ENCODE results near the gene LCNL1.

Gene LCNL1

DNA sequence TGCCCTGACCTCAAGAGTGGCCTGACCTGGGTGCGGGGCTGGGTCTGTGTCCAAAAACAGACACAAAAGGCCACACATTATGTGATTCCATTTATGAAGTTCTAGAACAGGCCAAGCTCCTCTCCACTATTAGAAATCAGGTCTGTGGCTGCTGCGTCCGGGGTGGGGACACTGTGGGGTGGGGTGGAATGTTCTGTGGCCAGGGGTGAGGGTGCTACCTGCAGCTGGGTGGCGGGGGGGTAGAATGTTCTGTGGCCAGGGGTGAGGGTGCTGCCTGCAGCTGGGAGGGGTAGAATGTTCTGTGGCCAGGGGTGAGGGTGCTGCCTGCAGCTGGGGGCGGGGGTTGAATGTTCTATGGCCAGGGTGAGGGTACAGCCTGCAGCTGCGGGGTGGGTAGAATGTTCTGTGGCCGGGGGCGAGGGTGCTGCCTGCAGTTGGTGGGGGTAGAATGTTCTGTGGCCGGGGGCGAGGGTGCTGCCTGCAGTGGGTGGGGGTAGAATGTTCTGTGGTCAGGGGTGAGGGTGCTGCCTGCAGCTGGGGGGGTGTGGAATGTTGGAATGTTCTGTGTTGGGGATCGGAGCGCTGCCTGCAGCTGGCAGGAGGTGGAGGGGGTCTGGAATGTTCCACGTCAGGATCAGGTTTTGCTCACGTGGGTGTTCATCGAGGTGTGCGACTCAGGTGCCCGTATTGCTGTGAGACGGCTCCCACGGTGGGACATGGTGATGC, 22.4 kb upstream of the LCNL1 start:
- no peak for DNase-seq

DNA sequence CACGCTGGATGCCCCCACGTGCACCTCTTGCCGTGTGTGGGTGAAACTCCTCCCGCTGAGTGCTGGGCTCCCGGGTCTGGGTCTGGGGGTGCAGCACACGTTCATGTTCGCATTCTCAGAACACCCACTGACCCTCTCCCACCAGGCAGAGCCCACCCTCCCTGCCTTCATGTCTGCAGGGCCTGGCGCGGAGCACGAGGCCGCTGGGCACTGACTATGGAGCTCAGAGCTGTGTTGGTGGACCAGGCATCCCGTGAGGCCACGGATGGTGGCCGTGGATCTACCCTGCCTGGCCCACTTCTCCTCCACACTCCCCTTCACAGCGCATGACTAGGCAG, 21.9 kb upstream of the LCNL1 start:
- DNase-seq: no peak

DNA sequence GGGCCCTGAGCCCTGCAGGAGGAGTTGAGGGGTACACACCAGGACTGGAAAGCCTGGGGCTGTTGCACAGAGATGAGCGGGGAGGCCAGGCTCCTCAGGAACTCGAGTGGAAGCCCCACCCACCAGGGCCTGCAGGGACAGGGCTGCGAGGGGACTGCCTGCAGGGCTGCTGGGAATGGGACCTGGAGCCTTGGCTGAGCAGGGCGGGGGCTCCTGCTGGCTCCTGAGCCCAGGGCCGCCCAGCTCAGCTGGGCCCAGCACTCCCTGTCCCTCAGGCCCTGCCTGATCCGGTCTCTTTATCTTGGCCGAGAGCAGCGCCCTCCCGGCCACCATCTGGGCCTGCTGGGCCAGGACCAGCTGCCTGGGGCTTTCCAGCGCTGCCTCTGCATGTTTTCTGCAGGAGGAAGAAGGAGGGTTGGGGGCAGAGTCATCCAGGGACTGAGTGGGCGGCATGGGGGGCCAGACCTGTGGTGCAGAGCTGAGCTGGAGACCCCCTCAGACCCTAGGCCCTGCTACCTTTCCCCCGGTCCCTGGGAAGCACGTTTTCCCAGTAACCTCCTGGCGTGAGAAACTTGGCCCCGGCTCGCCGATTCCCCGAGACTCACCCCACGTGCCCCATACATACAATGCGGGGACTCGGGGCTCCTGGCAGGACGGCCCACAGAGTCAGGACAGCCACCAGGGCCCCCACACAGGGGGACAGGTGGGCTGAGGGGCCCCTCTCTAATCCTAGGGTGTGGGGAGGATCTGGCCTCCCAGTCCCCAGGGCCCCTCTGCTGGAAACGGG, 21.3 kb upstream of the LCNL1 start:
- no peak for DNase-seq

DNA sequence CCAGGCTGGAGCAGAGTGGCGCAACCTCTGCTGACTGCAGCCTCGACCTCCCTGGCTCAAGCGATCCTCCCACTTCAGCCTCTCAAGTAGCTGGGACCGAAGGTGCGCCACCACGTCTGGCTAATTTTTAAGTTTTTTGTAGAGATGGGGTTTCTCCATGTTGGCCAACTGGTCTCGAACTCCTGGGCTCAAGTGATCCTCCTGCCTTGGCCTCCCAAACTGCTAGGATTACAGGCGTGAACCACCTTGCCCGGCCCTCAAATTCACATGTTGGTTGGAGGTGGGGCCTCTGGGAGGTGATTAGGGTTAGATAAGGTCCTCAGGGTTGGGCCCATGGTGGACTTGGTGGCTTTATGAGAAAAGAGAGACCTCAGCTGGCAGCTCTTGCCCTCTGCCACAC, 20.6 kb upstream of the LCNL1 start:
- DNase-seq: no peak

DNA sequence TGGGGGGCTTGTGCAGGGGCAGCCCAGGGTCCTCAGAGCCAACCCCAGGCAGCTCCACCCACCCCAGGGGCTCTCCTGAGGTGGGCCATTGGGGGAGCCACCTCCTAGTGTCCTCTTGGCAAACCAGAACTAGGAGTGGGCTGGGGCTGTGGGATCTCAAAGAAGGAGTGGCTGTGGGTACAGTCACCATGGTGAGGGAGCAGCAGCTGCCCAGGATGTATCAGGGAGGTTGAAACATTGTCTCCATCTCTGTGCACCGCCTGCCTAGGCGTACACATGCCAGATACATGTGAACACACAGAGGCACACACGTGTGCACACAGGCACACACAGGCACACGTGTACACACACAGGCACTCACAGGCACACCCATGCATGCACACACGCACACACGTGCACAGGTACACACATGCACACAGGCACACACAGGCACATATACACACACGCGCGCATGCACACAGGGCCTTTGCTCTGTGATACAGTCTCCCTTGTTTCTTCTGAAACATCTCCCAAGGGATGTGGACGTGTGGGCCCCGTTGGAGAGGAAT, 20.0 kb upstream of the LCNL1 start:
- no peak for DNase-seq

DNA sequence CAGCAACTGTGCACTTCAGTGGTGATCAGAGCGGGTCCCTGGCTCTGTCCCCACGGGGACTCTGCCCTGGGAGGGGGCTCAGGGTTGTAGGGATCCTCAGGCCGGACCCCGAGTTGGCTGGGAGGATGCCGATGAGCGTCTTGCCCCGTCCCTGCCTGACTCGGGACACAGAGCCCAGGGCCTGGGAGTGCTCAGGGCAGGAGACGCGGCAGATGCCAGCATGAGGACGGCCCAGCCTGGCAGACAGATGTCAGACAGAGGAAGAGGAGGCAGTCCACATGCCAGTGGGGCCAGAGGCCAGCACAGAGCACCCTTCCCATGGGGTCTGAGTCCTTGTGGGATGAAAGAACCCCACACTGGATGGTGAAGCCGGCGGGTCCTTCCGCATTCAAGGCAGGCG, 19.5 kb upstream of the LCNL1 start:
- DNase-seq: no peak

DNA sequence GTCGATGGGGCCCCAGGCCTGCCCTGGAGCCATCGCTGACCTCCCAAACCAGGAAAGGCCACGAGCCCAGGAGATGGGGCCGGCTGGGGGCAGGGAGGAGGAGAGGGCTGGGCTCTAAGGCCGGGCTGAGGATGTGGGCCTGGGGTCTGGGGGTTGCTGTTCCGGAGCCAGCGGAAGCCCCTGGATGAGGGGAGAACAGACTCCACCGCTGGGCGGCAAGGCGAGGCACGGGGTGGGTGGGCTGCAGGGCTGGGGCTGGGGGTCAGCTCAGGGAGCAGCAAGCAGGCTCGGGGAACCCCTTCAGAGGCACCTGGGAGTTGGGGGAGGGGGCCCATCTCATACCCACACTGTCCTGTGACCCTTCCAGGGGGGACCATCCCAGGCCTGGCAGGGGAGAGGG, 19.0 kb upstream of the LCNL1 start:
- no peak for DNase-seq

DNA sequence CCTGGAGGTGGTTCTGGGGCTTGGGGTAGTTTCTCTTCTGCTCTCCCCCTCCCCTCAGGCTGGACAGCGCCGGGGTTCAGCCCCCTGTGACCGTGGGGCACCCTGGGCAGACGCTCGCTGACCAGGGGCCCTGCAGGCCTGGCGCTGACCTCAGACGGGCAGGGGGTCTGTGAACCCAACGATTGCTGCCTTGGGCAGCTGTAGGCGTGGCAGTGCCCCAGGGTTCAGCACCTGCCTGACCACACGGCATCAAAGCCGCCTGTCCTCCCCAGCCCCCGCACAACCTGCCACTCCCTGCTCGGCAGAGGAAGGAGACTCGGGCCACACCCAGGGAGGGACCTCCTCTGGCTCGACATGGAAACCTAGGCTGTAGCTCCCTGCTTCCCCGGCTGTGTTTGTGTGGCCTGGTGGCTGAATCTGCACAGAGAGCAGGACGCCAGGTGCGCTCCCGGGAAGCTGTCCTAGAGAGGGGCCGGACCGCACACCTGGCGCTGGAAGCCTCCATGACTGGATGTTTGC, 18.6 kb upstream of the LCNL1 start:
- DNase-seq: no peak

DNA sequence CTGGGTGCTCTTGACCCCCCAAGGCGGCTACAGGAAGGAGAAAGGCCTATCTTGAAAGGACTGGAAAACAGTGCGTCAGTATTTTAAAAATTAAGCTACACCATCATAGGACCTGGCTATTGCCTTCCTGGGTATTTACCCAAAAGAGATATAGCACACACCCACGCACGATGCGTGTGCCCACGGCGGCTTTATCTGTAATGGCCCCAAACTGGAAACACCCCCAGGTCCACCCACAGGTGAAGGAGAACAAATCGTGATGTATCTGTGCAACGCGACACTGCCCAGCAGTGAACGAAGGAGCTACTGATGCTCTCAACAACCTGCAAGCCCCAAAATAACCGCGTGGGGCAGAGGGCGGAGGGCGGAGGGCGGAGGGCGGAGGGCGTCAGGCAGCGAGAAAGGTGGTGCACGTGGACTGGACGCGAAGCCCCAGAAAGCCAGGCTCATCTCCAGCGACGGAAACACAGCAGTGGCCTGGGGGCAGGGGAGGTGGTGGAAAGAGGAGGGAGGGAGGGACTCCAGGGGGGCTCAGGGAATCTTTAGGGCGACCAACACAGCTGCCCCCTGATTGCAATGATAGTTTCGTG, 17.9 kb upstream of the LCNL1 start:
- DNase-seq: no peak

DNA sequence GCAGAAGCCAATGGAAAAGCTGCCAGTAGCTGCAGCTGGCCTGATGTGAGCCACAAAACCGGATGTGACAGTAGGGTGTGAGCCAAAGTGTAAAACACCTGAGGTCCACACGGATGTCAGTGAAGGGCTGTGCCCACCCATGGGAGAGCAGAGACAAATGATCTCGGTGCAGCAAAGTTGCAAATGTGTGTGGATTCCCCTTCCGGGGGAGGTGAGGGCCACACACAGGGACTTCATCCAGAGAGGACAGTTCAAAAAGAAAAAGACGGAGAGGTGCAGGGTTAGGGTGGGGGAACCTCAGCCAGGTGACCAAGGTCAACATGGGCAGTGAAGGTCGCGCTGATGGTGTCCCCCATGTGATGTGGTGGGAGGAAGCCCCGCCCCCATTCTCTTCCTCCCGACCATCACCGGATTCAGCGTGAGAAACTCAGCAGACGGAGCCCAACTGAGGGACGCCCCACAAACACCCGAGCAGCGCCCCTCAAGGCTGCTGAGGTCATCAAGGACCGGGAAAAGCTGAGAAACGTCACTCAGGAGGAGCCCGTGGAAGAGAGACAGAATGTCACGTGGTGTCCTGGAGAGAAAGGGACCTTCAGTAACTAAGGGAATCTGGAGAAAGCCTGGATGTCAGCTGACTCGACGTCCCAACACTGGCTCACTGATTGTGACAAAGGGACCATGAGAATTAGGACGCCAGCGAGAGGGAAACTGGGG, 16.9 kb upstream of the LCNL1 start:
- no peak for DNase-seq

DNA sequence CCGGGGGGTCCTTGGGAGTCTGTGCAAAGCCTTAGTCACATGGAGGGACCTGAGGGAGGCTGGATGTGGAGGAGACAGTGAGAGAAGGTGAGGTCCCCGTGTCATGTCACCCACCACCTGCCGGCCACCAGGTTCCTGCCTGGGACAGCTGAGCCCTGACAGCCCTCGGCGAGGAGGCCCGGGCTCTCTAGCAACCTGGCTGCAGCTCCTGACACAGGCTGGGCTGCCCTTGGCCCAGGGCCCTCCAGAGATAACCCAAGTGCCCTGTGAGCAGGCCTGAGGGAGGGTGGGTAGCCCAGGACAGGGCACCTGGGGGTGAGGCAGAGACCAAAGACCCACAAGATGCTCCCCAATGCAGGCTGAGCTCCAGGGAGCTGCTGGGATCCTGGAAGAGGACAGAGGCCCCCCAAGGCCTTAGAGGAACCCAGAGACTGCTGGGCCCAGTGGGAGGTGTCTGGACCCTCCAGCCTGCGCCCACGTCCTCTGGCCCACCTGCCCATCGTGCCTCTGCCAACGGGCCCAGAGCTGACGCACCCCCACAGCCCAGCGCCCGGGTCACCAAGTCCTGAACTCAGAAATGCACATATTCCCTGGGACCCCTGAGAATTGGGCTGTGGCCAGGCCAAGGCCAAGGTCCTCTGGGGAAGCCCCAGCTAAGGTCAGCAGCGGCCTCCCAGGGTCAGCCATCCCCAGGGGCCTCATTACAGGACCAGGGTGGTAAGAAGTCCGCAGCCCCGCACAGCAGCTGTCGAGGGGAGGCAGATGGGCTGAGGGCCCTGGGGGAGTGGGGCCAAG, 14.3 kb upstream of the LCNL1 start:
- no peak for DNase-seq

DNA sequence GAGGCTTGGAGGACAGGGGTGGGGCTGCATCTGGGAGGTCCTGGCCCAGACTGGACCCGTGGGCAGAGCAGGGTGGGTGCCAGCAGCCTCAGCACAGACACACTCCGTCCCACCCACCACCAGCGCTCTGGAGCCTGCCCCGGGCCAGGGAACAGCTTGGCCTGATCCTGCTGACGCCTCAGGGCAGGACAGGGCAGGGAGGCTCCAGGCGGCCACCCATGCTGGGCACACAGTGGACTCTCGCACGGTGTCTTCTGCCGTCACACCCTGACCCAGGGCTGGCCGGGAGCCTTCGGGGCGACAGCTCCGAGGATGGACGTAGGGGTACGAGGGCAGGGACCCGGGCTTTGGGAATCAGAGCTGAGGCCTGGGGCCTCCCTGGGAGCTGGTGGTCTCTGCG, 13.6 kb upstream of the LCNL1 start:
- DNase-seq: no peak

DNA sequence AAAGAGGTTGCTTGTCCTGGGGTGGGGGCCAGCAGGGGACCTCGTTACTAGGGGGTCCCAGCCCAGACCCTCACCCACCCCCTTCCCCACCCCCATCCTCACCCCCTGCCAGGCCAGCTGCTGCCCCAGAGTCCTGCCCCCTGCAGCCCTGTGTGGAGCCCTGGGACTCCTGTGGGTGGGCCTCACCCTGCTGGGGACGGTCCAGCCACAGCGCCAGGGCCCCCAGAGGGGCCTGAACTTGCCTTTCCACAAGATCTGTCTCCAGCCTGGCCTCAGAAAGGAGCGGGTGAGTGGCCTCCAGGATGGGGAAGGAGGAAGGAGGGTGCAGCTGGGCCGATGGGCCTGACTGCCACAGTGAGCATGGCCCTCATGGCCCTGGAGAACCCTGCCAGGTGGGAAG, 13.0 kb upstream of the LCNL1 start:
- no peak for DNase-seq

DNA sequence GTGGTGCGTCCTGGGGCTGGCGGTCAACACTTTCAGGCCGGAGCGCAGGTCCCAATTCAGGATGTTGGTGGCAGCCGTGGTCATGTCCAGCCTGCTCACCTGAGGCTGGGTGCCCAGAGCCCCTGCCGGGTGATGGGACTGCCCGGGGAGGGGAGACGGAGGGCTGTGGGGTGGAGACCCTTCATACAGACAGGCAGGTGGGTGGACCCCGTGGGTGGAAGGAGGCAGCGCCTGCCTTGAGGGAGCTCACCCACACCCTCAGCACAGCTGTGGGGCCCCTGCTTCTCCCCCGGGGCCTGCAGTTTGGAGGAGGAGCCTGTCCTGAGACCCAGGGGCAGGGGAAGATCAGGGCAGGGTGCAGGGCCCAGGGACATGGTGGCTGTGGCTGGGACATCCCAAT, 12.4 kb upstream of the LCNL1 start:
- no peak for DNase-seq

DNA sequence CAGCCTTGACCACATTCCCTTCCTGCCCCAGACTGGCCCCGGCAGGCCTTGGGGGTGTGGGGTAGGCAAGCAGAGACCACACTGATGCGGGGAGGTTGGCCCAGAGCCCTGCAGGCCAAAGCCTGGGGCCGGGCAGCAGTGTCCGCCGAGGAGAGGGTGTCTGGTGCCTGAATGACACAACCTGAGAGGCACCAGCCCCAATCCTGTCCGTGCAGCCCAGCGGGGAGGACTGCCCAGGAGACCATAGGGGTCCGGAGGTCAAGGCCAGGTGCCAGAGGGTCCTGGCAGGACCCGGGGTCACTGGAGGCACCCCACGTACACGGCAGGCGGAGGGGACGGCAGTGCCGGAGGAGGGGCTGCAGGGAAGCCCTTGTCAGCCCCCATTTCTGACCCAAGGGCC, 11.0 kb upstream of the LCNL1 start:
- no peak for DNase-seq

DNA sequence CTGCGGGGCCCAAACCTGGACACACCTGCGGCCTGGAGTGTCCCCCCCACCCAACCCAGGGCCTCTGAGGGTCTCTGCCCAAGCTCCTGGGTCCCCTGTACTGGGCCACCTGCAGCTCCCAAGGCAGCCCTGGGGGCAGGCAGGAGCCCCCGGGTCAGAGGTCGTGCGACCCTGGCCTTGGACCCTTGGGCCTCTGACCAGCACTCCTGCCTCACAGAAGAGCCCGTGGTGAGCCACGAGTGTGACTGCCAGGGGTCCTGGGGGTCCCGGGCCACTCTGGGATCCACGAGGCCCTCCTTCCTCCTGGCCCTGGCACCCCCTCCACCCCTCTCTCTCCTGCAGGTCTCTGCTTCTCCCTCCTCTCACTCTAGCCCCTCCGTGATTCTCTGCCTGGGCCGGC, 10.5 kb upstream of the LCNL1 start:
- DNase-seq: no peak

DNA sequence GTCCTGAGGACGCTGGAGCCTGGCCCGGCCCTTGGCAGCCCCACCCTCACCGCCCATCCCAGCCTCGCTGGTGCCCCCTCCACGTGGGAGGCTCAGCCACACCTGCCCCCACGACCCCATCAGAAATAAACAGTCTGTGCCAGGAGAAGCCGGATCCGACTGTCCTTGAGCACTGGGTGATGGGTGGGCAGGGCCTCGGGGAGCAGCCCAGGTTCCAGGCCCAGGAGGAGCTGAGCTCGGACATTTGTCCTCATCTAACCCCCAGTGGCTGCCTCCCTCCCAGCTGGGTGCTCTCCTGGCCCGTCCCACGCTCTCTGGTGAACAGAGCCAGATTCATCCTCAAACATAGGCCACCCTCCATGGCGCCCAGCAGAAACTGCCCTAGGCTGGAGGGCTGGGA, 10.1 kb upstream of the LCNL1 start:
- no peak for DNase-seq

DNA sequence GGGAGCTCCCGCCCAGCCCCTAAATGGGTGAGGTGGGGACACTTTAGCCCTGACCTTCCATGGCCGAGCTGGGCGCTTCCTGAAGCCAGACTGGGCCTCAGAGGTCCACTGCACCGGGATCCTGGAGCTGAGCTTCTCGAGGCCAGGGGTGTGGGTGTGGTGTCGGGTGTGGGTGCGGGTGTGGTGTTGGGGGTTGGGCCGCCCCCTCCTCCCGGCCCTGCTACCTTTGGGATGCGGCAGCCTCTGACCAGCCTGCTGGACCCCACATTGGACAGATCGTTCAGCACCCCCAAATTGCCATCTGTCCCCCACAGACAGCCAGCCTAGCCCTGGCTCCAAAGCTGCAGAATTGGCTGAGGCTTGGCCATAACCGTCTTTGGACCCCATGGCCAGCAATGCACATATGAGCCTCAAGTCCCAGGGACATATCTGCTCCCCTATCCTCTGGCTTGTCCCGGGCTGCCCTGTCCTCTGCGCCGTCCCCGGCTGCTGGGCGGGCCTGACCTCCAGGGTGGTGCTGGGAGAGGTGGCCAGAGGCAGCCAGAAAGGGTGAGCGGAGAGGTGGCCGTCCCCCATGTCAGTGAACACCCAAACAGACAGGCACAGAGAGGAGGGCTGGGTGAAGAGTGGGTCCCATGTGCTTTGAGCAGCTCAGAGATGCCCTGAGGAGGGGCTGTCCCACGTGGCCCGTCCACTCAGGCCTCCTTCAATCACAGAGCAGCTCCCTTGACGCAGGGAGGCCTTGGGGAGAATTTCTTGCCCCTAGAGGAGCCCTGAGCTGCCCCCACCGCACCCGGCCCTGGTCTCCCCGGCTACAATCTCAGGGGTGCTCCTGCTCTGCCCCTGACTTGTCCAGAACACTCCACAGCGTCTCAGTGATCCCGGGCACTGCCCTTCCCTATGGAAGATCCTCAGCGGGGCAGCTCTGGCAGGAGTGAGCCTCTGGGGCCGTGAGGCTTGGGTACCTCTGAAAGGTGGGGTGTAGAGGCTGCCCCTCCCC, 8.9 kb upstream of the LCNL1 start:
- no peak for DNase-seq

DNA sequence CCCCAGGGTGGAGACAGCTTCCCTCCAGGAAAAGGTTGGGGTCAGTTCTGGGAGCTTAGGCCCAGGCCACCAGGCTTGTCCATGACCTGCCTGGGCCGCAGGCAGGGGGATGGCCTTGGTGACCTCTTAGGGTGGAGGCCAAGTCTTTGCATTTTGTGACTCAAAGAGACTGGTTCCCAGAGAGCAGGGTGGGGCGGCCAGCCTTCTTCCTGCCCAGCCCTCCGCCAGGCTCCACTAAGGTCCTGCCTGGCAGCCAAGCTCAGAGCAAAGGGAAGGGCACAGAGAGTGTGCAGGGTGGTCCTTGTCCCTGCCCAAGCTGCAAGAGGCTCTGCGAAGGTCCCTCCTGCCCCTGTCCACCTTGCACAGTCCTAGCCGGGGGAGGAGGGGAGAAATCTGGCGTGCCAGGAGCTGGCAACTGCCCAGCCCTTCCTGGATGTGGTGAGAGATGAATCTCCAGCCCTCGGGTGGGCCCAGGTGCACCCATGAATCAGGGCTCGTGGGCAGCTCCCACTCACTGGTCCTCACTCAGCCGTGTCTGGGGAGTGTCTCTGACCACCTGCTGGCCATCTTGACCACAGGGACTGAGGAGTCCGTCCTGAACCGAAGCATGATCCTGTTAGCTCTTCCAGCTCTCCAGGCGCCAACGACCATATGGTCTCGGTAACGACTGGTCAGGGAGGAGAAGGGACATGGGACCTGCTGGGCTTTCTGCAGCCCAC, 7.8 kb upstream of the LCNL1 start:
- no peak for DNase-seq

DNA sequence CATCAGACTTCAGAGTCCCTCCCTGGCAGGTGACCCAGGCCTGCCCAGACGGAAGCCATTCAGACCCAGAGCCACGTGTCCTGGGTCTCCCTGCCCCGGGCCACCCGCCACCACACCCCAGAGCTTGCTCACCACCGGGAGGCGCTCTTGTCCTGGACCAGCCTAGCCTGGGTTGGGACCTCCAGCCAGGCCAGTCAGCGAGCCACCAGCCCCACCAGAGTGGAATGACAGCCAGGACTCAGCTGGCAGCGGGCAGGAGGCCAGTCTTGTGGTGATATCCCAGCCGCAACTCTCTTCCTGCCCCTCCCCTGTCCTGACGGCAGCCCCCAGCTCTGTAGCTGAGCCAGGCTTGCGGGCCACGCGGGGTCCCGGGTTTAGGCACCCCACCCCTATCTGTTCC, 7.1 kb upstream of the LCNL1 start:
- DNase-seq: peak; percentile 12
